ENCODE measurements around the gene CRB3.

DNA sequence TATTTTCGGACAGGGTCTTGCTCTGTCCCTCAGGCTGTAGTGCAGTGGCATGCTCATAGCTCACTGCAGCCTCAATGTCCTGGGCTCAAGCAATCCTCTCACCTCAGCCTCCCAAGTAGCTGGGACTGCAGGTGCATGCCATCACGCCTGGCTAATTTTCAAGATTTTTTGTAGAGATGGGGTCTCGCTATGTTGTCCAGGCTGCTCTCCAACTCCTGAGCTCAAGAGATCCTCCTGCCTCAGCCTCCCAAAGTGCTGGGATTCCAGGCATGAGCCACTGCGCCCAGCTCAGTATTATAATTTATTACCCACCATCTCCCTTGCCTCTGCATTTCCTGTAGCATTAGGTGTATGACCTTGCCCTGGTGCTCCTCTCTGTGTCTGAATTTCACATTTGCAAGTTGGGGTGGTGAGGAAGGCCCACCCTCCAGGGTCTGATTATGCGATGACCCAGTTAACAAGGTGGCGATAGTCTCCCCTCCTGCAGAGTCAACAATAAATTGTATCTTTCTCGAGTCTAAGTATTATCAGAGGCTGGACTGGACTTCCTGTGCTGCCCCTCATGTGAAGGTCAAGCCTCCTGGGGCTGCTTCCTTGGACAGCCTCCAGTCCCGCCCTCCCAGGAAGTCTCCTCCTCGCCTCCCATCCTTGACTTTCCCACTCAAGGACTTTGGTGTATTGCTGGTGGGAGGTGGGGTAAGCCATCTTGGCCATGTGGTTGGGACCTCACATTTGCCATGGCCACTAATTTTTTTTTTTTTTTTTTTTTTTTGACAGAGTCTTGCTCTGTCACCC, 39.5 kb downstream of the CRB3 start:
- no peak for TF ChIP-seq POLR2AphosphoS5 (IDR thresholded peaks at IDR 0.05; ENCODE audit: low read depth, low read length)
- TF ChIP-seq TAF1 (IDR thresholded peaks at IDR 0.05; ENCODE audit: borderline replicate concordance, insufficient read depth, low read length): no peak
- TF ChIP-seq, protein P1, sequence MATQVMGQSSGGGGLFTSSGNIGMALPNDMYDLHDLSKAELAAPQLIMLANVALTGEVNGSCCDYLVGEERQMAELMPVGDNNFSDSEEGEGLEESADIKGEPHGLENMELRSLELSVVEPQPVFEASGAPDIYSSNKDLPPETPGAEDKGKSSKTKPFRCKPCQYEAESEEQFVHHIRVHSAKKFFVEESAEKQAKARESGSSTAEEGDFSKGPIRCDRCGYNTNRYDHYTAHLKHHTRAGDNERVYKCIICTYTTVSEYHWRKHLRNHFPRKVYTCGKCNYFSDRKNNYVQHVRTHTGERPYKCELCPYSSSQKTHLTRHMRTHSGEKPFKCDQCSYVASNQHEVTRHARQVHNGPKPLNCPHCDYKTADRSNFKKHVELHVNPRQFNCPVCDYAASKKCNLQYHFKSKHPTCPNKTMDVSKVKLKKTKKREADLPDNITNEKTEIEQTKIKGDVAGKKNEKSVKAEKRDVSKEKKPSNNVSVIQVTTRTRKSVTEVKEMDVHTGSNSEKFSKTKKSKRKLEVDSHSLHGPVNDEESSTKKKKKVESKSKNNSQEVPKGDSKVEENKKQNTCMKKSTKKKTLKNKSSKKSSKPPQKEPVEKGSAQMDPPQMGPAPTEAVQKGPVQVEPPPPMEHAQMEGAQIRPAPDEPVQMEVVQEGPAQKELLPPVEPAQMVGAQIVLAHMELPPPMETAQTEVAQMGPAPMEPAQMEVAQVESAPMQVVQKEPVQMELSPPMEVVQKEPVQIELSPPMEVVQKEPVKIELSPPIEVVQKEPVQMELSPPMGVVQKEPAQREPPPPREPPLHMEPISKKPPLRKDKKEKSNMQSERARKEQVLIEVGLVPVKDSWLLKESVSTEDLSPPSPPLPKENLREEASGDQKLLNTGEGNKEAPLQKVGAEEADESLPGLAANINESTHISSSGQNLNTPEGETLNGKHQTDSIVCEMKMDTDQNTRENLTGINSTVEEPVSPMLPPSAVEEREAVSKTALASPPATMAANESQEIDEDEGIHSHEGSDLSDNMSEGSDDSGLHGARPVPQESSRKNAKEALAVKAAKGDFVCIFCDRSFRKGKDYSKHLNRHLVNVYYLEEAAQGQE (IDR thresholded peaks at IDR 0.05; ENCODE audit: insufficient read depth in 1 of 2, low read depth in 2 of 2, low read length in 2 of 2): no peak
- no peak for TF ChIP-seq SIN3A (IDR thresholded peaks at IDR 0.05; ENCODE audit: borderline replicate concordance, insufficient read depth, low read length)
